K562 (cell line): ENCODE data around the gene MMRN2. TPM values are rescaled to one million over a fixed set of nuclear protein-coding genes. Genes with fewer than 3 reads are reported as not detected.

Source experiments
- ATAC-seq: fragments of 200-7000 bp; cut with Tn5 transposase; 3 replicates; pipeline ENCODE4 v1.9.1; 2020; ENCODE audit warnings: moderate library complexity
- BruUV-seq: library from RNA; stranded (reverse); fragments of 400-500 nt; replicated peaks from 2 replicates; lab custom pipeline; 2021; lab: Mats Ljungman, UMichigan
- CTCF ChIA-PET: fragments of 300-600 bp; formaldehyde crosslinking; extraction: SDS; loops from one replicate; lab custom pipeline; 2021; ENCODE audit warnings: low intra/inter-chr PET ratio; lab: Yijun Ruan, JAX
- POLR2A ChIA-PET: fragments of 300-600, 350-650 bp; sonication (Branson Sonifier 250); formaldehyde crosslinking; extraction: SDS; loops from one replicate; lab custom pipeline; 2021; ENCODE audit warnings: antibody characterized with exemption, inconsistent platforms; lab: Yijun Ruan, JAX
- DNase-seq, 4 experiments: peaks; one replicate each; pipeline versions ENCODE4 v3.0.0 to v3.0.0-alpha.2; 2011 to 2018; ENCODE audit warnings: low spot score in 3 of 4, mixed read lengths in 3 of 4; ENCODE audit errors: extremely low read depth in 1 of 4
- FAIRE-seq: peaks from 2 replicates; lab custom pipeline; 2011; peaks lifted over from hg19 to GRCh38; lab: Jason Lieb, UNC
- H2AFZ ChIP-seq: 2 replicates; pipeline ENCODE4 v1.6.0; 2011; ENCODE audit warnings: low read depth, low read length, control low read depth, inconsistent platforms
- H3K27ac ChIP-seq: fragments of 200-600 bp; 3 replicates; pipeline ENCODE4 v1.8.0; 2011; ENCODE audit warnings: low read depth, mild to moderate bottlenecking, control low read depth, inconsistent platforms, low read length, moderate library complexity, mixed read lengths; ENCODE audit errors: extremely low read depth
- H3K27me3 ChIP-seq, 2 experiments: fragments of 300-600 bp in 1 of 2; 2 replicates in 1 of 2; 3 replicates in 1 of 2; pipeline versions ENCODE4 v1.6.0 to v1.8.0; 2011; ENCODE audit warnings: inconsistent platforms in 2 of 2, low read length in 2 of 2, mild to moderate bottlenecking in 1 of 2, mixed read lengths in 1 of 2, moderate library complexity in 1 of 2; ENCODE audit not compliant: control insufficient read depth in 2 of 2, insufficient read depth in 2 of 2
- H3K36me3 ChIP-seq: fragments of 300-600 bp; 3 replicates; pipeline ENCODE4 v1.8.0; 2011; ENCODE audit warnings: mild to moderate bottlenecking, low read length, inconsistent platforms; ENCODE audit not compliant: control insufficient read depth, insufficient read depth
- H3K4me1 ChIP-seq, 2 experiments: fragments of 200-600 bp in 1 of 2; replicated peaks in 1 of 2; 2 replicates in 1 of 2; 3 replicates in 1 of 2; pipeline versions ENCODE4 v1.5.1 to v1.8.0; 2011; ENCODE audit warnings: inconsistent platforms in 2 of 2, low read length in 2 of 2, mild to moderate bottlenecking in 1 of 2, mixed read lengths in 1 of 2, moderate library complexity in 1 of 2; ENCODE audit not compliant: control insufficient read depth in 2 of 2, insufficient read depth in 2 of 2
- H3K4me2 ChIP-seq: 2 replicates; pipeline ENCODE4 v1.6.1; 2011; ENCODE audit warnings: low read length, control low read depth, inconsistent platforms, mixed read lengths; ENCODE audit not compliant: insufficient read depth
- H3K4me3 ChIP-seq: fragments of 200-600 bp; sonication (generic), shearing (Covaris generic); 2 replicates; pipeline ENCODE4 v1.5.1; 2016; ENCODE audit warnings: control low read depth, inconsistent platforms
- H3K79me2 ChIP-seq: fragments of 200-600 bp; 3 replicates; pipeline ENCODE4 v1.8.0; 2011; ENCODE audit warnings: low read length, inconsistent platforms; ENCODE audit not compliant: control insufficient read depth, insufficient read depth
- H3K9ac ChIP-seq, 2 experiments: 2 replicates each; pipeline versions ENCODE4 v1.6.0 to v1.6.1; 2011; ENCODE audit warnings: low read depth in 2 of 2, low read length in 2 of 2, control low read depth in 1 of 2, inconsistent platforms in 1 of 2, mild to moderate bottlenecking in 1 of 2, mixed read lengths in 1 of 2; ENCODE audit not compliant: insufficient read depth in 1 of 2
- H3K9me1 ChIP-seq: one replicate; pipeline ENCODE4 v1.6.0; 2011; ENCODE audit warnings: inconsistent platforms, mild to moderate bottlenecking, low read length, moderate library complexity; ENCODE audit not compliant: control insufficient read depth, insufficient read depth
- H3K9me3 ChIP-seq: replicated peaks from 2 replicates; pipeline ENCODE4 v1.5.1; 2011; ENCODE audit warnings: low read depth, low read length, inconsistent platforms; ENCODE audit not compliant: control insufficient read depth, insufficient read depth
- H4K20me1 ChIP-seq: replicated peaks from 2 replicates; pipeline ENCODE4 v1.6.1; 2011; ENCODE audit warnings: low read length, inconsistent platforms, mixed read lengths; ENCODE audit not compliant: control insufficient read depth, insufficient read depth
- FOS ChIP-seq: IDR thresholded peaks from 3 replicates; pipeline ENCODE4 v1.6.1; 2011; ENCODE audit not compliant: insufficient read length; ENCODE audit errors: extremely low read depth
- MYC ChIP-seq, 2 experiments: fragments of 250-450 bp in 1 of 2; sonication (Bioruptor Pico) in 1 of 2; IDR thresholded peaks; 2 replicates each; pipeline versions ENCODE4 v1.5.1 to v1.6.1; 2012 to 2021; ENCODE audit warnings: low read depth in 2 of 2, borderline replicate concordance in 1 of 2, improper control_type of control experiment in 1 of 2, low read length in 1 of 2, mild to moderate bottlenecking in 1 of 2, moderate library complexity in 1 of 2
- NCOA2 ChIP-seq, 2 experiments: fragments of 450-650 bp; IDR thresholded peaks; 2 replicates each; pipeline ENCODE4 v1.6.1; 2018; ENCODE audit warnings: mild to moderate bottlenecking in 2 of 2, moderate library complexity in 1 of 2; ENCODE audit not compliant: partially characterized antibody in 2 of 2
- WHSC1 ChIP-seq: IDR thresholded peaks from one replicate; pipeline ENCODE4 v1.6.1; 2012; ENCODE audit warnings: low read length, control low read depth, inconsistent platforms
- ZBTB2 ChIP-seq: fragments of 450-650 bp; IDR thresholded peaks from 2 replicates; pipeline ENCODE4 v1.6.1; 2016; ENCODE audit warnings: antibody characterized with exemption
- ZNF124 ChIP-seq: sonication (generic); formaldehyde crosslinking; IDR thresholded peaks from 2 replicates; pipeline ENCODE4 v1.8.1; 2022; ENCODE audit warnings: missing genetic modification reagents
- WGBS: fragments of 100-300 bp; shearing (Covaris generic); methylation state at CpG from one replicate; pipeline ENCODE4 v1.1.6; 2016; ENCODE audit warnings: low coverage, mixed read lengths; ENCODE audit not compliant: insufficient coverage; ENCODE audit errors: missing lambda C conversion rate; 5-methylcytosine and 5-hydroxymethylcytosine counted together
- in situ Hi-C: fragments of 300-500 bp; cut with MboI; formaldehyde crosslinking; loops from 4 replicates; pipeline ENCODE4 v1.15.0; 2018; ENCODE audit warnings: inconsistent platforms, mixed read lengths
- intact Hi-C: fragments of 100-400 bp; cut with micrococcal nuclease; formaldehyde crosslinking; loops from 2 replicates; pipeline ENCODE4 v1.14.2; 2022
- polyA plus RNA-seq, 8 experiments: library from polyadenylated mRNA; depleted of rRNA in 4 of 8; stranded (reverse) in 5 of 8; unstranded in 3 of 8; fragments of >200 nt; fragmentation: Nextera tagmentation in 2 of 8; fragmentation: Illumina TruSeq in 1 of 8; extraction: Ambion mirVana in 2 of 8; extraction: Trizol in 1 of 8; gene quantifications; 2 replicates each; pipeline versions ENCODE4 v1.2.1 to v1.2.3, GENCODE V29; 2011 to 2014; ENCODE audit warnings: inconsistent platforms in 1 of 8, missing spikeins in 1 of 8
- total RNA-seq, 7 experiments: library from RNA; depleted of rRNA in 6 of 7; stranded (reverse); fragments of >200 nt in 6 of 7; fragmentation: Illumina TruSeq in 2 of 7; extraction: Trizol in 2 of 7; gene quantifications; 2 replicates each; pipeline versions ENCODE4 v1.2.1 to v1.2.3, GENCODE V29; 2011 to 2021; ENCODE audit warnings: low replicate concordance in 1 of 7
- TF ChIP-seq, protein P1 (sequence below): fragments of 250-450 bp; sonication (Bioruptor Pico); IDR thresholded peaks from 2 replicates; pipeline ENCODE4 v1.5.1; 2021; ENCODE audit warnings: mild to moderate bottlenecking

The MMRN2 gene
- total and polyA plus RNA-seq, 9 of the 15 experiments (the other 6 are each of a cell fraction or from before 2014, with no cell fraction given), result 0.07 to 2.0 (median 1.2) TPM

- FAIRE-seq (no peak), DNase-seq (no peak), ATAC-seq (no peak)
- no peak for TF ChIP-seq WHSC1
- TF ChIP-seq ZBTB2, result no peak
- TF ChIP-seq, protein P1, sequence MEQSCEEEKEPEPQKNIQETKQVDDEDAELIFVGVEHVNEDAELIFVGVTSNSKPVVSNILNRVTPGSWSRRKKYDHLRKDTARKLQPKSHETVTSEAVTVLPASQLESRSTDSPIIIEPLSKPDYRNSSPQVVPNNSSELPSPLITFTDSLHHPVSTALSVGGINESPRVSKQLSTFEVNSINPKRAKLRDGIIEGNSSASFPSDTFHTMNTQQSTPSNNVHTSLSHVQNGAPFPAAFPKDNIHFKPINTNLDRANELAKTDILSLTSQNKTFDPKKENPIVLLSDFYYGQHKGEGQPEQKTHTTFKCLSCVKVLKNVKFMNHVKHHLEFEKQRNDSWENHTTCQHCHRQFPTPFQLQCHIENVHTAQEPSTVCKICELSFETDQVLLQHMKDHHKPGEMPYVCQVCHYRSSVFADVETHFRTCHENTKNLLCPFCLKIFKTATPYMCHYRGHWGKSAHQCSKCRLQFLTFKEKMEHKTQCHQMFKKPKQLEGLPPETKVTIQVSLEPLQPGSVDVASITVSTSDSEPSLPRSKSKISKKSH (CRISPR knock-in tag), result no peak
- TF ChIP-seq NCOA2 (IDR thresholded peaks at IDR 0.05; ENCODE audit: partially characterized antibody in 2 of 2), result no peak
- no peak for TF ChIP-seq MYC (IDR thresholded peaks at IDR 0.05; ENCODE audit: low read depth, low read length)
- no peak for TF ChIP-seq MYC (CRISPR knock-in tag; IDR thresholded peaks at IDR 0.05; ENCODE audit: borderline replicate concordance, low read depth)
- TF ChIP-seq FOS, result no peak
- TF ChIP-seq ZNF124, result no peak
- BruUV-seq, result no TSS peak
- Histone ChIP-seq H2AFZ (no peak overlapping the region), H3K4me2 (no peak overlapping the region), H3K27ac (no peak overlapping the region), H4K20me1 (no peaks in the 10 kb centered on the region), H3K4me3 (no peak overlapping the region), H3K79me2 (no peaks in the 10 kb centered on the region), H3K36me3 (no peaks in the 10 kb centered on the region), H3K4me1 (peaks cover 0 to 7% of the 10 kb centered on the region in 2 experiments; a peak in 2 of 5 replicates), H3K9me1 (no peaks in the 10 kb centered on the region), H3K9ac (no peak overlapping the region), H3K9me3 (no peaks in the 10 kb centered on the region), H3K27me3 (no peaks in the 10 kb centered on the region)
- ChIA-PET POLR2A (interaction anchor here (0.5 to 0.9 kb wide), 3 partner anchors 158 to 266 kb away, joined by 3 read pairs; no protein-coding TSS in a partner anchor), CTCF (interaction anchor here (0.9 to 2.9 kb wide), 2 partner anchors 23 to 249 kb away, joined by 3 to 28 read pairs; partner anchors contain the start of gene SNCG)
- in situ Hi-C loops (no loop called here), intact Hi-C loops (no loop called here)
- 32% methylated on average over 5 of the region's 6 CpGs for WGBS
Measured at GRCh38 chr10:86937502-86938154, 19.8 kb downstream of the MMRN2 start.
